Activated T-helper 9 cell treated with anti-CD3 and anti-CD28 coated beads, Interleukin-2, amount 50 U/mL, for 16 hours (primary cell): ENCODE data around the gene NPTXR.

Experiments
- DNase-seq: peaks from one replicate; pipeline ENCODE4 v3.0.0-alpha.2; 2020; ENCODE audit warnings: low read depth

NPTXR gene

GRCh38 chr22:38850941-38851849, 7.4 kb upstream of the NPTXR start:
- DNase-seq = no peak

- no peak for DNase-seq
Measured at GRCh38 chr22:38850399-38850798, 6.6 kb upstream of the NPTXR start.

GRCh38 chr22:38849811-38850210, 6.0 kb upstream of the NPTXR start:
- no peak for DNase-seq

- DNase-seq = no peak
Measured at GRCh38 chr22:38846412-38846811, 2.6 kb upstream of the NPTXR start.

GRCh38 chr22:38845004-38845740, 1.3 kb upstream of the NPTXR start:
- no peak for DNase-seq

GRCh38 chr22:38844315-38845003, 631 bp upstream of the NPTXR start:
- no peak for DNase-seq

GRCh38 chr22:38843201-38843656, 599 bp downstream of the NPTXR start:
- peak; percentile 39 for DNase-seq

- DNase-seq = no peak
Measured at GRCh38 chr22:38842512-38843200, 1.2 kb downstream of the NPTXR start.

GRCh38 chr22:38841635-38842034, 2.2 kb downstream of the NPTXR start:
- DNase-seq = no peak

- DNase-seq = no peak
Measured at GRCh38 chr22:38841211-38841610, 2.6 kb downstream of the NPTXR start.

- DNase-seq = no peak
Measured at GRCh38 chr22:38840129-38840528, 3.7 kb downstream of the NPTXR start.

- no peak for DNase-seq
Measured at GRCh38 chr22:38839686-38840085, 4.1 kb downstream of the NPTXR start.

- no peak for DNase-seq
Measured at GRCh38 chr22:38837414-38837928, 6.4 kb downstream of the NPTXR start.

- no peak for DNase-seq
Measured at GRCh38 chr22:38835888-38836301, 7.9 kb downstream of the NPTXR start.

GRCh38 chr22:38834991-38835390, 8.8 kb downstream of the NPTXR start:
- no peak for DNase-seq

GRCh38 chr22:38834215-38834953, 9.4 kb downstream of the NPTXR start:
- DNase-seq = no peak

GRCh38 chr22:38833061-38833460, 10.8 kb downstream of the NPTXR start:
- DNase-seq = no peak

- no peak for DNase-seq
Measured at GRCh38 chr22:38832005-38832978, 11.5 kb downstream of the NPTXR start.

- no peak for DNase-seq
Measured at GRCh38 chr22:38831166-38831945, 12.5 kb downstream of the NPTXR start.
